Testis (tissue), 2 donors: Measurements from ENCODE around the gene OXA1L.

Experiments used
- CTCF ChIP-seq, 3 experiments: fragments of 450-650 bp in 2 of 3; fragments of 200-600 bp in 1 of 3; sonication (generic) in 1 of 3; IDR thresholded peaks; one replicate each; pipeline ENCODE4 v1.5.1; 2016 to 2019; ENCODE audit warnings: antibody characterized with exemption in 3 of 3, mild to moderate bottlenecking in 2 of 3, moderate library complexity in 1 of 3
- POLR2A ChIP-seq: fragments of 450-650 bp; IDR thresholded peaks from one replicate; pipeline ENCODE4 v1.6.1; 2017; ENCODE audit warnings: antibody characterized with exemption, mild to moderate bottlenecking, moderate library complexity

- TF ChIP-seq CTCF (IDR thresholded peaks at IDR 0.05), result no peak
- TF ChIP-seq POLR2A, result no peak
These were observed 26.5 kb upstream of the OXA1L start for GRCh38 chr14:22740020-22740419.
